Chondrocyte (in vitro differentiated cells): ENCODE results near the gene TYROBP. TPM values are rescaled to one million over a fixed set of nuclear protein-coding genes. Genes with fewer than 3 reads are reported as not detected.

ENCODE experiments used
- DNase-seq: peaks from one replicate; pipeline ENCODE4 v3.0.0; 2021; ENCODE audit warnings: mixed read lengths, low spot score
- H3K27ac Mint-ChIP-seq: one replicate; pipeline ENCODE4 v1.8.0; 2021; ENCODE audit warnings: mild to moderate bottlenecking, moderate library complexity, mixed read lengths; ENCODE audit not compliant: unreplicated experiment
- H3K27me3 Mint-ChIP-seq: 2 replicates; pipeline ENCODE4 v1.8.0; 2021; ENCODE audit warnings: low read depth, mixed read lengths
- H3K36me3 Mint-ChIP-seq: 2 replicates; pipeline ENCODE4 v1.8.0; 2021; ENCODE audit warnings: low read depth, mixed read lengths
- H3K4me1 Mint-ChIP-seq: 2 replicates; pipeline ENCODE4 v1.8.0; 2021; ENCODE audit warnings: low read depth, mild to moderate bottlenecking, mixed read lengths
- H3K4me3 Mint-ChIP-seq: one replicate; pipeline ENCODE4 v1.8.0; 2021; ENCODE audit warnings: mild to moderate bottlenecking, moderate library complexity, mixed read lengths; ENCODE audit not compliant: unreplicated experiment
- H3K9me3 Mint-ChIP-seq: 2 replicates; pipeline ENCODE4 v1.8.0; 2021; ENCODE audit warnings: low read depth, mixed read lengths
- CTCF ChIP-seq: fragments of 200-600 bp; sonication (generic); IDR thresholded peaks from 2 replicates; pipeline ENCODE4 v1.5.0; 2021; ENCODE audit warnings: antibody characterized with exemption, mild to moderate bottlenecking, moderate library complexity
- total RNA-seq: library from RNA; stranded (reverse); gene quantifications from 3 replicates; pipeline ENCODE4 v1.2.1, GENCODE V29; 2021

TYROBP gene
- total RNA-seq, 1 donor from 2014 or later: not detected

GRCh38 chr19:35908973-35909683 is 1.0 kb upstream of the TYROBP start:
- no peak for DNase-seq
- no peak overlapping the region for H3K4me3 Mint-ChIP-seq
- H3K4me1 Mint-ChIP-seq: peaks cover 6% of the 10 kb centered on the region
- no peaks in the 10 kb centered on the region for H3K36me3 Mint-ChIP-seq
- no peaks in the 10 kb centered on the region for H3K27me3 Mint-ChIP-seq
- H3K27ac Mint-ChIP-seq: no peak overlapping the region
- no peaks in the 10 kb centered on the region for H3K9me3 Mint-ChIP-seq
- TF ChIP-seq CTCF: no peak

- H3K27me3 Mint-ChIP-seq: no peaks in the 10 kb centered on the region
- H3K9me3 Mint-ChIP-seq: no peaks in the 10 kb centered on the region
- no peak overlapping the region for H3K4me3 Mint-ChIP-seq
- no peak for DNase-seq
- H3K27ac Mint-ChIP-seq: no peak overlapping the region
- H3K36me3 Mint-ChIP-seq: no peaks in the 10 kb centered on the region
- no peak for TF ChIP-seq CTCF
- H3K4me1 Mint-ChIP-seq: peaks cover 10% of the 10 kb centered on the region
These were observed 734 bp downstream of the TYROBP start for GRCh38 chr19:35907377-35907745.

- Mint-ChIP-seq H3K27ac (no peak overlapping the region), H3K4me3 (no peak overlapping the region), H3K36me3 (no peaks in the 10 kb centered on the region), H3K27me3 (no peaks in the 10 kb centered on the region), H3K9me3 (no peaks in the 10 kb centered on the region), H3K4me1 (peaks cover 26% of the 10 kb centered on the region)
- TF ChIP-seq CTCF: no peak
- DNase-seq: no peak
These were observed 2.8 kb downstream of the TYROBP start for GRCh38 chr19:35905178-35905727.

GRCh38 chr19:35904311-35905068 is 3.6 kb downstream of the TYROBP start:
- TF ChIP-seq CTCF: no peak
- Mint-ChIP-seq H3K27me3 (no peaks in the 10 kb centered on the region), H3K4me3 (no peak overlapping the region), H3K36me3 (no peaks in the 10 kb centered on the region), H3K9me3 (no peaks in the 10 kb centered on the region), H3K27ac (no peak overlapping the region), H3K4me1 (peaks cover 26% of the 10 kb centered on the region)
- no peak for DNase-seq

- Mint-ChIP-seq H3K4me3 (peak overlapping the region; percentile 53), H3K27me3 (no peaks in the 10 kb centered on the region), H3K36me3 (no peaks in the 10 kb centered on the region), H3K4me1 (peaks cover 30% of the 10 kb centered on the region), H3K9me3 (no peaks in the 10 kb centered on the region), H3K27ac (peak overlapping the region; percentile 12)
- no peak for TF ChIP-seq CTCF
- DNase-seq: no peak
These were observed 4.4 kb downstream of the TYROBP start for GRCh38 chr19:35903550-35904179.
